Small intestine (tissue), 7 donors: Measurements from ENCODE around the gene IRF4. TPM values are rescaled to one million over a fixed set of nuclear protein-coding genes. Genes with fewer than 3 reads are reported as not detected.

Source experiments
- DNase-seq, 2 donors: peaks; one replicate each; pipeline versions ENCODE4 v3.0.0 to v3.0.0-alpha.2; 2013
- FAIRE-seq: peaks from 2 replicates; lab custom pipeline; 2012; peaks lifted over from hg19 to GRCh38; lab: Jason Lieb, UNC
- H3K27ac ChIP-seq, 3 donors: one replicate each; pipeline ENCODE4 v1.5.1; 2013; ENCODE audit warnings: low read length in 2 of 3, mild to moderate bottlenecking in 2 of 3, control low read depth in 1 of 3, inconsistent platforms in 1 of 3, low read depth in 1 of 3, moderate library complexity in 1 of 3
- H3K27me3 ChIP-seq, 3 donors: one replicate each; pipeline ENCODE4 v1.6.1; 2013; ENCODE audit warnings: low read length in 3 of 3, inconsistent platforms in 1 of 3; ENCODE audit not compliant: control insufficient read depth in 3 of 3, insufficient read depth in 3 of 3
- H3K36me3 ChIP-seq, 3 donors: one replicate each; pipeline ENCODE4 v1.6.1; 2013; ENCODE audit warnings: low read length in 3 of 3, inconsistent platforms in 1 of 3, low read depth in 1 of 3, mild to moderate bottlenecking in 1 of 3, moderate library complexity in 1 of 3; ENCODE audit not compliant: control insufficient read depth in 3 of 3, insufficient read depth in 2 of 3
- H3K4me1 ChIP-seq, 3 donors: one replicate each; pipeline ENCODE4 v1.6.1; 2013; ENCODE audit warnings: low read length in 2 of 3, inconsistent platforms in 1 of 3, low read depth in 1 of 3, mild to moderate bottlenecking in 1 of 3, moderate library complexity in 1 of 3; ENCODE audit not compliant: control insufficient read depth in 3 of 3, insufficient read depth in 2 of 3
- H3K4me3 ChIP-seq, 3 donors: one replicate each; pipeline ENCODE4 v1.5.1; 2013; ENCODE audit warnings: low read length in 3 of 3, control low read depth in 1 of 3, inconsistent platforms in 1 of 3, low read depth in 1 of 3, mild to moderate bottlenecking in 1 of 3, moderate library complexity in 1 of 3
- H3K9me3 ChIP-seq, 2 donors: one replicate each; pipeline ENCODE4 v1.6.1; 2013; ENCODE audit warnings: low read depth in 1 of 2, low read length in 1 of 2; ENCODE audit not compliant: control insufficient read depth in 2 of 2, insufficient read depth in 1 of 2
- WGBS, 3 donors: extraction: QIAGEN DNeasy Blood & Tissue Kit; methylation state at CpG; one replicate each; pipeline ENCODE4 v1.1.7; 2013; 5-methylcytosine and 5-hydroxymethylcytosine counted together
- polyA plus RNA-seq, 4 donors: library from polyadenylated mRNA; stranded (reverse) in 3 of 4; unstranded in 1 of 4; fragments of 200-250 nt in 3 of 4; fragments of 120-200 nt in 1 of 4; gene quantifications; one replicate each; pipeline versions ENCODE4 v1.2.1 to v1.2.3, GENCODE V29; 2013
- donor health status: healthy with polysubstance abuse.
- donor health status: control.
- donor health status: control.
- donor health status: Bipolar disorder and iron deficiency.
- donor health status: healthy.

The IRF4 gene
- polyA plus RNA-seq, 4 donors = 0.16 to 3.5 (median 1.4) TPM; not detected in 1

DNA sequence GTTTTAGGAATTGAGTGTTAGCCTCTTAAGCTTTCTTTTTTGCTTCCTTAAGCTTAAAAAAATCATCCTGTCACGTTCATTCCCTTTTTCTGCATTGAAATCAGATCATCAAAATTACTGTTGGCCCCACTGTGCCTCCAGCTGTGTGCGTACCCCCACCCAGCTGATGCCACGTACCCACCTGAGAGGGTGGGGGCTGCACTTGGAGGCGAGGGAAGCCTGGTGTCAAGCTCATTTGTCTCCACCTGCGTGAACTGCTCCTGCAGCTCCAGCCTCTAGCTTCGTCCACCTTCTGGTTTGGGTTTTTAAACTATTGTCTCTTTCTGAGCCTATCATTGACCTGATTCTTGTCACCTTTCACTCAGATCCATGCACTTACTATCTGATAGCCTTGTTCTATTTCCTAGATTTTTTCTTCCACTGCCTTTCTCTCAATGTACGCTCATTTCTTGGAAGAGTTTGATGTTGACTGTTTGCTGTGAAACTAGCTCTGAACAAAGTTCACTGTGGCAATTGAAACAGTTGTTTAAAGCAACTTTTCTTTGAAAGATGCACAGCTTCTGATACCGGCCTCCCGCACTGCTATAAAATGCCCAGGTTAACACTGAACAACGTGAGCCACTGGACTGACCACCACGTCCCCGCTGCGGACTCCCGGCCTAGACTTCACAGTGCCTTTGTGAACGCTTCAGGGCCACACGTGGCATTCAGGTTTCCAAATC is 30.0 kb upstream of the IRF4 start:
- no peak for FAIRE-seq

DNA sequence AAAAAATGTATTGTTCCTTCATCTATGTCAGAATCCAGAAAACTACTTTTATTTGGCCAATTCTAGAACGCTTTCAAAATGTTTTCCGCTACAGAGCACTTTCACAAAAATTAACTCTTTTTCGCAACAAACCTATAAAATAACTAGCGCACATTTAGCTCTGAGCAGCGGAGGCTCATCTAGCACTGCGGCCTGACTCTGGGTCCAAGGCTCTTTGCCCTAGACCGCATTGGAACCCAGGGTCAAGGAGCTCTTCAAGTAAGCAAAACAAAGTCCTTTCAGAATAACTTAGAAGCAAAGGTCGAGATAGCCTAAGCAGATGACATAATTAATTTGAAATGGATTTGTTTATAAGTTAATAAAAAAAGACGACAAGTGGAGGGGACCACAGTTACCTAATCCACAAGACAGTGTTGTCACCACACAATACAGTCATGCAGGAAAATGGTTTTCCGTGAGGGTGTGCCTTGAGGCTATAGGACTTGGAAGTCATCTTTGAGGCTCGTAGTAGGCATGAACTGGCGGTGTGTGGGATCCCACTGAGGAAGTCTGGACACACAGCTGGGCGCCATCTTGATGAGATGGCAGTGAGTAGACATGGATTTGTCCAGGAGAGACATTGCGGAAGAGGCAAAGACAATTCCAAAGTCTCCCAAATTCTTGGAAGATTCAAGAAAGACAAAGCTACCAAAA is 29.2 kb upstream of the IRF4 start:
- H3K27me3 ChIP-seq = no peaks in the 10 kb centered on the region
- H3K4me1 ChIP-seq = no peaks in the 10 kb centered on the region
- no peak overlapping the region for H3K27ac ChIP-seq
- H3K4me3 ChIP-seq = no peak overlapping the region
- H3K36me3 ChIP-seq = peaks cover 0 to 4% (median 0%) of the 10 kb centered on the region in 3 donors
- WGBS, 3 donors = 82 to 85% (median 82%) methylated on average over 14 of the region's 14 CpGs
- no peak for DNase-seq
- no peak for FAIRE-seq
- peaks cover 0 to 14% of the 10 kb centered on the region in 2 donors for H3K9me3 ChIP-seq

More for the DNA sequence above, 30.0 kb upstream of the IRF4 start:
- no peaks in the 10 kb centered on the region for H3K4me1 ChIP-seq
- H3K27ac ChIP-seq = no peak overlapping the region
- H3K9me3 ChIP-seq = peaks cover 0 to 15% of the 10 kb centered on the region in 2 donors
- H3K4me3 ChIP-seq = no peak overlapping the region
- no peak for DNase-seq
- H3K27me3 ChIP-seq = no peaks in the 10 kb centered on the region
- WGBS, 3 donors = 72 to 79% (median 75%) methylated on average over 16 of the region's 16 CpGs
- H3K36me3 ChIP-seq = peaks cover 0 to 7% (median 0%) of the 10 kb centered on the region in 3 donors

DNA sequence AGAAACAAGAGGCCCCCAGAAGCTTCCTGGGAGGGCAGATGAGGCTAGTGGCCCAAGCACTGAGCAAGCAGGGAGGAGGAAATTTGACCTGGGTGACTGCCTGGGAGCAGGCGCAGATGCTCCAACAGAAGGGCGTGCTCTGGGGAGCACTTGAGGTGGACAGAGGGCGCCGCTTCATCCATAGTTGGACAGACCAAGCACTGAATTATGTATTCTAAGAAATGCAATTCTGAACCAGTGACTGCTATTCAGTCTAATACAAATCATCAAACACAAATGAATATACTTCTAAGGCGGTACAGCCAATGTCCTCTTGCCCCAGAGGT is 28.7 kb upstream of the IRF4 start:
- Histone ChIP-seq H3K27ac (no peak overlapping the region), H3K4me1 (no peaks in the 10 kb centered on the region), H3K27me3 (no peaks in the 10 kb centered on the region), H3K36me3 (peaks cover 0 to under 1% (median 0%) of the 10 kb centered on the region in 3 donors), H3K9me3 (peaks cover 0 to 14% of the 10 kb centered on the region in 2 donors), H3K4me3 (no peak overlapping the region)
- no peak for FAIRE-seq
- DNase-seq = no peak
- 86 to 87% (median 87%) methylated on average over 5 of the region's 5 CpGs for WGBS, 3 donors

DNA sequence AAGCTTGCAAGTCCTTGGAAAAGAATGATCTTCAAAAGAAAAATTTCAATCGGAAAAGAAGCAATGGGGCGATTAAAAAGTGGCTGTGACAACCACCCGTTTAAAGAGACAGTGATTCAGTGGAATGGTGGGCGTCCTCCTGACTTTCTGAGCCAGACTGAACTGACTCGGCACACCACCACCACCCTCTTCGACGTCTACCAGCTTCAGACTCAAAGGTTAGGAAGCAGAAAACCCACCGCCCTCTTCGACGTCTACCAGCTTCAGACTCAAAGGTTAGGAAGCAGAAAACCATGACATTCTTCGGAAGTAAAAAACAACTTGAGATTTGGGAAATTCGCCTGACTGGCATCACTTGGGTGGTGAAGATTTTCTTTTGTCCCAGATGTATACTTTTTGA is 28.3 kb upstream of the IRF4 start:
- DNase-seq = no peak
- 90 to 93% (median 93%) methylated on average over 12 of the region's 12 CpGs for WGBS, 3 donors
- no peaks in the 10 kb centered on the region for H3K36me3 ChIP-seq
- FAIRE-seq = no peak
- H3K4me3 ChIP-seq = no peak overlapping the region
- H3K9me3 ChIP-seq = peaks cover 0 to 14% of the 10 kb centered on the region in 2 donors
- no peaks in the 10 kb centered on the region for H3K4me1 ChIP-seq
- H3K27me3 ChIP-seq = no peaks in the 10 kb centered on the region
- no peak overlapping the region for H3K27ac ChIP-seq

DNA sequence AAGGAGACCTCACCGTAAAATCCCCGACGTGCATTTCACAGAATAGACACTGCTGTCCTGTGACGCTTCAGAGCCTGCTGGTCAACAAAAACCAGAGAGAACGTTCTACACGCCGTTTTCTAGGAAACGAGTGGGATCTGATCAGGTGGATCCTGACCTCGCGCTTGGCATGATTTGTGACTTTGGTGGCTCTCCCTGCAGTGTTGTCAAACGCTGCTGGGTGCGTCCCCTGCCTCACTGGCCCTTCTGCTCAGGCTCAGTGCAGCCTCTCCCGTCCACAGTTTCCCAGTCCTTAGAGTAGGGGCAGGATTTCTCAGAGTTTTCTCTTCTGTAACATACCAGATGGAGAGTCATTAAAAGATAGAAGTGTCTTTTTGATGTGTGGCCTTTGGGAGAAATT is 27.6 kb upstream of the IRF4 start:
- DNase-seq (no peak), FAIRE-seq (no peak)
- Histone ChIP-seq H3K27ac (no peak overlapping the region), H3K36me3 (no peaks in the 10 kb centered on the region), H3K4me1 (no peaks in the 10 kb centered on the region), H3K9me3 (peaks cover 0 to 14% of the 10 kb centered on the region in 2 donors), H3K27me3 (no peaks in the 10 kb centered on the region), H3K4me3 (no peak overlapping the region)
- 91 to 93% (median 93%) methylated on average over 13 of the region's 13 CpGs for WGBS, 3 donors

DNA sequence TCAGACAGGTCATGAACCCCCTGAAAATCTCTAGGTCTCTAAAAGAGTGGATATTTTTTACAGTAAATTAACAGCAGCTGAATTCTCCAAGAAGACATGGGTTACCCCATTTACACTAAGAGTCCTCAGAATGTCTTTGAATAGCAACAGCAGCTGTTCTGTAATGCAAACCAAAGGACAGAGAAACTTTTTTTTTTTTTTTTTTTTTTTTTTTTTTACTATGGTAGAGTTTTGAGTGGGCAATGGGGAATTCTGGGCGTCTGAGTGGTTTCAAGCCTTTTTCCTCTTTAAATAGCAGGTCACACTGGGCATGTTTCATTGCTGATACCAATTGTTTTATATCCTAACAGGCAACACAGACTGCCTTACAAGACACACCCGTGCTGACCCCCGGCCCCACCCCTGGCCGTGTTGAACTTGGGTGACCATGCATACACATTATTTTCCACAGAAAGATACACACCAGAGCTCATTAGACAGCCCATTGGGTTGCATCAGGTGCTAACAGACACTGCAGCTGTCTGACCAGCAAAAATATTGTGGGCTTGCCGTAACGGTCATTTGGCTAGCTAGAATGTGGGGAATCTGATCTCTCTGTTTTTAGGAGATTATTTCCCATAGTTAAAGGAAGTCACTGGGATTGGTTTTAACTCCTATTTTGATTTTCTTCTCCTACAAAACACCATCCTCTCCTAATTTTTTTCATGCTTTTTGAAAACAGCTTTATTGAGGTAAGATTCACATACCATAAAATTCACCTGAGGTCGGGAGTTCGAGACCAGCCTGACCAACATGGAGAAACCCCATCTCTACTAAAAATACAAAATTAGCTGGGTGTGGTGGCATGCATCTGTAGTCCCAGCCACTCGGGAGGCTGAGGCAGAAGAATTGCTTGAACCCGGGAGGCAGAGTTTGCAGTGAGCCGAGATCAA is 26.7 kb upstream of the IRF4 start:
- Histone ChIP-seq H3K36me3 (no peaks in the 10 kb centered on the region), H3K4me1 (no peaks in the 10 kb centered on the region), H3K27ac (no peak overlapping the region), H3K9me3 (peaks cover 0 to 16% of the 10 kb centered on the region in 2 donors), H3K27me3 (no peaks in the 10 kb centered on the region), H3K4me3 (no peak overlapping the region)
- FAIRE-seq = no peak
- no peak for DNase-seq
- 71 to 73% (median 72%) methylated on average over 11 of the region's 11 CpGs for WGBS, 3 donors

DNA sequence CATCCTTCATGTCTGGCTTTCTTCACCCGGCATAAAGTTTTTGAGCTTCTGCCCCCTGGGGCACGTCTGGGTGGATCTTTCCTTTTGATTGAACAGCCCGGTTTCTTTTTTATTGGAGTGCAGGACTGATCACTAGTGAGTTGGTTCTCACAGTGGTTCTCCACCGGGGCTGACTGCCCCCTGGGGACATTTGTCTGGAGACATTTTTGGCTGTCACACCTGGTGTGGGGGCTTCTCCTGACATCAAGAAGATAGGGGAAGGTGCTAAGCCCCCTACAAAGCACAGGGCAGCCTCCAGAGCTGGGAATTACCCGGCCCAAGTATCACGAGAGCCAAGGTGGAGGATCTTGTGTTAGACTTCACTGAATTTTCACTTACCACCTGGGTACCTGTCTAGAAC is 25.7 kb upstream of the IRF4 start:
- Histone ChIP-seq H3K27me3 (no peaks in the 10 kb centered on the region), H3K36me3 (no peaks in the 10 kb centered on the region), H3K9me3 (peaks cover 0 to 16% of the 10 kb centered on the region in 2 donors), H3K4me1 (no peaks in the 10 kb centered on the region), H3K27ac (no peak overlapping the region), H3K4me3 (no peak overlapping the region)
- no peak for DNase-seq
- no peak for FAIRE-seq
- WGBS, 3 donors = 66 to 73% (median 69%) methylated on average over 6 of the region's 6 CpGs
